SKM-1 (cell line): ENCODE measurements around the gene PTH2R.
"Not testable (repeated sequence)": the region's sequence is repeated elsewhere in the genome, so short reads cannot be mapped to it uniquely, and the experiment has no call there.

Experiments used
- DNase-seq: peaks from one replicate; lab custom pipeline; 2025; ENCODE audit not compliant: unreplicated experiment; lab: John Stamatoyannopoulos, UW

The PTH2R gene

GRCh38 chr2:208406474-208407451 is at the start of gene PTH2R:
TSS of gene PTH2R (plus strand) at chr2:208406792. CDS start at chr2:208407044, 252 bp downstream.
- DNase-seq, result no peak

DNA sequence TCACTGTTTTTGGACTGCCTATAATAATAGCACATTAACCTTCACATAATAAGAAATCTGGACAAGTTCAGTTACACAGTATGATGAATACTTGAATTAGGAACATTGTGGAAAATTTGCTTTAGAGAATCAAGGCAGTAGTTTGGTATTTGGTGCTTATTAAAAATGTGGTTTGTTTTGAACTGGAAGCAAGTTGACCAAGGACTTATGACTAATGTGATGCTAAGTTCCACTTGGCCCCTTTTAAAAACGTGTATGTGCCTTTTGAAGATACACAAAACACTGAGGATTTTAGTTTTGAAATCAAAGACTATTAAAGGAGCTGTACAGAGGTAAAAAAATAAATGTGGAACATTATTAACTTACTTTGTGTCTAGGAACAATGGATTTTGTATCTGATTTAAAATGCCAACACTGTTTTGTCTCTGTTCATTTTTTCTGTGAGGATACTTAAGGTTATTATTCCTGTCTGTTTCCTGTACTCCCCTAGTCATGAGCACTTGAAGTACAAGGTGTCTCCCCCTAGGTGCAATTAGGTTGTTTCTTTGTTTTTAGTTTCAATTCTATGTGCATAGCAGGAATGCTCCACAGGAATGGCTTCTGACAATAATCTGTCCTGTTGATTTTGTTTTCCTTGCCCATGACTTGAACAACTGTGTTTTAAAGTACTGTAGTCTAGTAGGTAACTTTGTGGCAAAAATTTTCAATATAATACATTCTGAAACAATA is 49.6 kb upstream of the PTH2R start:
- DNase-seq, result no peak

GRCh38 chr2:208358758-208359631 is 47.6 kb upstream of the PTH2R start:
- DNase-seq, result no peak

DNA sequence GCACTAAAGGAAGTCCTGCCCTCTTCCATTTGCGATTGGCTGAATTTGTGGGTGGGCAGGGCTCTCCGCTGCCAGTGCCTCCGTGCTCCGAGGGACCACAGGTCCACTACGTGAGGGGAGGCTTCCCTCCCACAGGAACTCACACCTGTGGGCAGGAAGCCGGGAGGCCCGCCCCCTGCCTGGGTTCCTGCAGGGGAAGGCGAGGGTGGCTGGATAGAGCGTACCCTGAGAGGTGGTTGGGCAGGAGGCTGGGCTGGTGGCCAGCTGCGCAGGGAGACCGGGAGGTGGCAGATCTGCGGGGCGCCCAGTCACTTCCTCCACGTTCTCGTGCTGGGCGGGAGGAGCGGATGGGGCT is 47.0 kb upstream of the PTH2R start:
- no peak for DNase-seq

DNA sequence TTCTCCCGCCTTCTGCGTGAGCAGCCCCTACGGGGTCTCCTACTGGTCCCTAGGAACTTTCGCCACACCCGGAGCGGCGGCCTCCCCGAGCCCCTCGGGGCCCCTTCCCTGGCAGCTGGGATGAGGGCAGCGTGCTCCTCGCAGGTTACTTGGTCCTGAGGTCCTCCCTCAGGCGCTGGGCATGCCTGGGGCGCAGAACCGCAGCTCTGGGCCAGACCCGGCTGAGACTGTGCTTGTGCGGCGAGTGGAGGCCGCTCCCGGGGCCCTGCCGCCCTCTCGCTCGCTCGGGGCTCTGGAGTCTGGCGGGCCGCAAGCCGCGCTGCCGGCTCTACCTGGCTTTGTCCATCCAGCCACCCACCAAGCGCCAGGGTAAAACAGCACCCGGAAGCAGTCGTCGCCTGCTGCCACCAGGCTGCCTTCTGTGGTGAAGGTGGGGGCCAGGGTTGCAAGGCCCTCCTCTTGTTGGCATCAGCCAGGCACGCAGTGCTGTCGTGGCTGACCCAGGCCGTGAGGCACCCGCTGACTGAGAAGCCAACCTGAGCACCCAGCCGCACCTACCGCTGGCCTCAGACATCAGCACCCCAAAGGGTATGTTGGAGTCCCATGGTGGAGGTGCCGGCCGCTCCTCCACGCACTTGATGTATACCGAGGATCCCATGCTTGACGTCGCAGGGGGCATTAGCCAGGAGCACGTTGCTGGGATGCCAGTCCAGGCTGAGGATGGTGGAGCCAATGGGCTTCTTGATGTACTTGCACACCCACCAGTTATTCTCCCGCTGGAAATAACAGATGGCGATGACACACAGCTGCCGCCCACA is 46.1 kb upstream of the PTH2R start:
- no peak for DNase-seq

- DNase-seq, result no peak
Measured at GRCh38 chr2:208361077-208361441, 45.5 kb upstream of the PTH2R start.

- DNase-seq, result no peak
Measured at GRCh38 chr2:208363485-208363884, 43.1 kb upstream of the PTH2R start.

DNA sequence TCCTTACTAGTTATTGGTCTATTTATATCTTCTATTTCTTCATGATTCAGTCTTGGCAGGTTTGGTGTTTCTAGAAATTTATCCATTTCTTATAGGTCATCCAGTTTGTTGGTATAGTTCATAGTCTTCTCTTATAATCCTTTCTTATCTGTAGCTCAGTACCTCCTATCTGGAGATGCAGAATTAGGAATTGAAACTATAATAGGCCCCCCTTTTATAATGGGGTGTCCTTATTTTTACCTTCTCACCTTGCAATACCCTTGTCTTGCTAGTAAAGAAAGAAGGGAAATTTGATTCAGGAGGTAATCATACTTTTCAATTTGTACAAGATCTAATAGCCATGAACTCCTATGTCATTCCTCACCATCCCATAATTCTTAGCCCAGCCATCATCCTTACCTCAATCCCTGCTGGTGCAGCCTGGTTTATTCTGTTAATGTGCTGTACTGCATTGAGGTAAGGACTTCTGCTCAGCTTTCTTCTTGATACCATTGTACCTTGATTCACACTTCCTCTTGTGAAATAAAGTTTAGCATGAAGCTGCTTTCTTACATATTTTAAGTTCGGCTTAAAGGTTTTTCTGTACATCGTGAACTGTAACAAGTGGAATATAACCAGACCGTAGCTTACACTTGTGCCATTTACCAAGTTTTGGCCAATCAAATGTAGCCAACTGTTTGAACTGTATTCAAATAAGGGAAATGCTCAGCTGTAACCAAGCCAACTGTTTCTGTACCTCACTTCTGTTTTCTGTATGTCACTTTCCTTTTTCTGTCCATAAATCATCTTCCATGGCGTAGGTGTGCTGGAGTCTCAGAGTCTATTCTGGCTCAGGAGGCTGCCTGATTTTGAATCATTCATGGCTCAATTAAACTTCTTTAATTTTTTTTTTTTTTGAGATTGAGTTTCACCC is 40.1 kb upstream of the PTH2R start:
- DNase-seq, result no peak

DNA sequence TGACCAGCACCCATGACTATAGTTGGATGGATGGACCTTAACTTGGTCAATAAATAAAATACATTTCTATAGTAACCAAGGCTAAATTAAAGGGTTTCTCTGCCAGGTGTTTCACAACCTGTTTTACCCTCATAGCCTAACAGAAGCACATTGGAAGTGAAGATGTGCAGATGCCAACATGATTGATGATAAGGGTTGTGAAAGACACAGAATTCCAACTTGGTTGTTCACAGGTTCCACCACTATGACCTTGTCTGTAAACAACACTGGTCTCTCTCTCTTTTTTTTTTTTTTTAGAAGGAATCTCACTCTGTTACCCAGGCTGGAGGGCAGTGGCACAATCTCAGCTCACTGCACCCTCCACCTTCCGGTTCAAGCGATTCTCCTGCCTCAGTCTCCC is 37.5 kb upstream of the PTH2R start:
- no peak for DNase-seq

DNA sequence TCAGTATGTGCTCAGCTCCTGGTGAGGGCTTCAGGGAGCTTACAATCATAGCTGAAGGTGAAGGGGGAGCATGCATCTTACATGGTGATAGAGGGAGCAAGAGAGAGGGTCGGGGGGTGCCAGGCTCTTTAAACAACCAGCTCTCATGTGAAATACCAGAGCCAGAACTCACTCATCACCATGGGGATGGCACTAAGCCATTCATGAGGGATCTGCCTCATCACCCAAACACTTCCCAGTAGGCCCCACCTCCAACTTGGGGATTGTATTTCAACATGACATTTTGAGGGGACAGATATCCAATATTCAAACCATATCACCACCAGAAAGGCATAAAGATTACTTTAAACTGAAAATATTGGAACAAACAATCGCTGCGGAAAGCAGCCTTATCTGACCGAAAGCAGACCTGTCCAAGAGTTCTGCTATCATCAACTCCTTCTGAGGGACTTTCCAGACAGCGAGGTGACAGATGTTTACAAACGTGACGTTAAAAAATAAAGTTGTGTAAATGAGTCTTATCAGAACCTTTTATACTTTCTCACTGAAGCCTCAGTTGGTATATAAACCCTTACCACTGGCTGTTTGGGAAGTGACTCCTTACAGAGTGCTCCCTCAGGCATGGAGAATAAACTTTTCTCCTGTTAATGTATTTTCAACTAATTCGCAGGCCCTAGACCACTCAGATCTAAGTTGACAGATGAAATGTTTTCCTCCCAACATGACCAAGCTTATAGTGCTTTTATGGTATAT is 35.5 kb upstream of the PTH2R start:
- DNase-seq, result no peak

GRCh38 chr2:208371634-208371935 is 35.0 kb upstream of the PTH2R start:
- no peak for DNase-seq

GRCh38 chr2:208373460-208374089 is 33.0 kb upstream of the PTH2R start:
- DNase-seq, result peak; percentile 11

GRCh38 chr2:208375491-208376068 is 31.0 kb upstream of the PTH2R start:
- DNase-seq, result no peak

DNA sequence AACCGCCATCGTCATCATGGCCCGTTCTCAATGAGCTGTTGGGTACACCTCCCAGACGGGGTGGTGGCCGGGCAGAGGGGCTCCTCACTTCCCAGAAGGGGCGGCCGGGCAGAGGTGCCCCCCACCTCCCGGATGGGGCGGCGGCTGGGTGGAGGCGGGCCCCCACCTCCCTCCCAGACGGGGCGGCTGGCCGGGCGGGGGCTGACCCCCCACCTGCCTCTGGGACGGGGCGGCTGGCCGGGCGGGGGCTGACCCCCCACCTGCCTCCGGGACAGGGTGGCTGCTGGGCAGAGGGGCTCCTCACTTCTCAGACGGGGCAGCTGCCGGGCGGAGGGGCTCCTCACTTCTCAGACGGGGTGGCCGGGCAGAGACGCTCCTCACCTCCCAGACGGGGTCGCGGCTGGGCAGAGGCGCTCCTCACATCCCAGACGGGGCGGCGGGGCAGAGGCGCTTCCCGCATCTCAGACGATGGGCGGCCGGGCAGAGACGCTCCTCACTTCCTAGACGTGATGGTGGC is 29.2 kb upstream of the PTH2R start:
- DNase-seq, result not testable (repeated sequence)

DNA sequence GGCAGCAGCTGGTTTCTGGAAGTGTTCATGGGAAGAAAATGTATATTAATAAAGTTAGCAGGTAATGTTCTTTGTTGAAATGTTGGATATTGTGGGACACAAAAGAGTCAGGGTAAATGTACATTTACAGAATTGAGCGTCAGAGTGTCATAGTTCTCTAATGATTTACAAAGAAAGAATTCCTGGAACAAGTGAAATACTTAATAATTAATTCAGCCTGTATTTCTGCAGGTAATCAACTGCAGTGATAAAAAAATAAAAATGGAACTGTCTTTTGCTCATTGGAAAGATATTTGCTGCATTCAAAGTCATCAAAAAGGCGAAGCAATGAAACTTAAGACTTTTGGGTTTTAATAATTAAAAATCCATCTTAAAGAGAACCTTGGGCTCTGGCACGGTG is 27.4 kb upstream of the PTH2R start:
- no peak for DNase-seq

GRCh38 chr2:208384637-208385036 is 22.0 kb upstream of the PTH2R start:
- DNase-seq, result no peak

GRCh38 chr2:208386541-208386940 is 20.1 kb upstream of the PTH2R start:
- no peak for DNase-seq

DNA sequence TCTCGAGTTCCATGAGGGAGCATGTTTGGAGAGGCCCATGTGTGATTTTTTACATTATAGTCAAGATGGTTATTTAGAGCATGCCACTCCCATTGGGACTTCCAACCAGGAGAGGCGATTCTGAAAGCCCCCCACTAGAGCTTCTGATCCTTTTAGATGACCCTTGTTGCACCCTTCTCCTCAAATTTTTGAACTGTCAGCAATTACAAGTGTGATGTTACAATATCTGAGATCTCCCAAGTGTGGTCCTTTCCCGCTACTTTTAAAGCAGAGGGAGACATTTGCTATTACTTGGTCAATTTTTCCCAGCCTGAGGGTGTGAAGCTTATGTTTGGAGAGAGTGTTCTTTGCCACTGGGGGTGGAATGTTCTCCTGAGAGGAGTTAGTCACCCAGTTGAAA is 16.7 kb upstream of the PTH2R start:
- no peak for DNase-seq
